ENCODE measurements around the gene SULT2B1.

Gene SULT2B1

DNA sequence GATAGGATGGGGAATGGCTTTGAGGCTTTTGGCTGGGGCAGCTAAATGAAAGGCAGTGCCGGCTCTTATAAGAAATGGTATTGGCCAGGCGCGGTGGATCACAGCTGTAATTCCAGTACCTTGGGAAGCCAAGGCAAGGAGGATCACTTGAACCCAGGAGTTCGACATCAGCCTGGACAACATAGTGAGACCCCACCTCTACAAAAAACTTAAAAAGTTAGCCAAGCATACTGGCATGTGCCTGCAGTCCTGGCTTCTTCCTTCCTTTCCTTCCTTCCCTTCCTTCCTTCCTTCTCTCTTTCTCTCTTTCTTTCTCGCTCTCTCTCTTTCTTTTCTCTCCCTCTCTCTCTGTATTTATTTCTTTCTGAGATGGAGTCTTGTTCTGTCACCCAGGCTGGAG, 90.9 kb downstream of the SULT2B1 start:
- DNase-seq (ENCODE audit: low read depth), result no peak
- TF ChIP-seq, protein P1, sequence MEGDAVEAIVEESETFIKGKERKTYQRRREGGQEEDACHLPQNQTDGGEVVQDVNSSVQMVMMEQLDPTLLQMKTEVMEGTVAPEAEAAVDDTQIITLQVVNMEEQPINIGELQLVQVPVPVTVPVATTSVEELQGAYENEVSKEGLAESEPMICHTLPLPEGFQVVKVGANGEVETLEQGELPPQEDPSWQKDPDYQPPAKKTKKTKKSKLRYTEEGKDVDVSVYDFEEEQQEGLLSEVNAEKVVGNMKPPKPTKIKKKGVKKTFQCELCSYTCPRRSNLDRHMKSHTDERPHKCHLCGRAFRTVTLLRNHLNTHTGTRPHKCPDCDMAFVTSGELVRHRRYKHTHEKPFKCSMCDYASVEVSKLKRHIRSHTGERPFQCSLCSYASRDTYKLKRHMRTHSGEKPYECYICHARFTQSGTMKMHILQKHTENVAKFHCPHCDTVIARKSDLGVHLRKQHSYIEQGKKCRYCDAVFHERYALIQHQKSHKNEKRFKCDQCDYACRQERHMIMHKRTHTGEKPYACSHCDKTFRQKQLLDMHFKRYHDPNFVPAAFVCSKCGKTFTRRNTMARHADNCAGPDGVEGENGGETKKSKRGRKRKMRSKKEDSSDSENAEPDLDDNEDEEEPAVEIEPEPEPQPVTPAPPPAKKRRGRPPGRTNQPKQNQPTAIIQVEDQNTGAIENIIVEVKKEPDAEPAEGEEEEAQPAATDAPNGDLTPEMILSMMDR (IDR thresholded peaks at IDR 0.05; ENCODE audit: control insufficient read depth, insufficient read depth, low read depth, low read length, missing control alignments), result no peak
- no peak overlapping the region for H3K4me3 ChIP-seq (ENCODE audit: control insufficient read depth, low read depth, low read length)

DNA sequence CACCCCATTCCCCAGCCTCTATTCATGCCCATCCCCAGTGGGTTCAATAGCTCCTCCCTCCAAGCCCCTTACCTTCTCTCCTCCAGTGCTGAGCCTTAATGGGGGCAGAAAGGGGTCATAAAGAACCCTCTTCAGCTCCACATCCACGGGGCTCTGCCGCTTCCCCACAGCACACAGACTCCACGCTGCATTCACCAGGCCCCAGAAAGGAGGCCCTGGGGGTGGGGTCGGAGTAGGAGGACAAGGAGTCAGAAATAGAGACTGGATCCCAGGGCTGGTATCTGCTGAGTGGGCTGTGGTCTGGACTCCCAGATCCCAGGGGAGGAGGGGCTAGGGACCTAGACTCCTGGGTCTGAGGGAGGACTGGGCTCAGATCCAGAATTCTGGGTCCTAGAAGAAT, 92.4 kb downstream of the SULT2B1 start:
- no peak overlapping the region for H3K4me3 ChIP-seq (ENCODE audit: control insufficient read depth, low read depth, low read length)
- DNase-seq (ENCODE audit: low read depth), result no peak
- TF ChIP-seq, protein P1 (IDR thresholded peaks at IDR 0.05; ENCODE audit: control insufficient read depth, insufficient read depth, low read depth, low read length, missing control alignments), result no peak

- DNase-seq (ENCODE audit: low read depth), result no peak
- H3K4me3 ChIP-seq (ENCODE audit: control insufficient read depth, low read depth, low read length), result peak overlapping the region; percentile 45; the same call in 1 of the 2 replicates
- TF ChIP-seq, protein P1 (IDR thresholded peaks at IDR 0.05; ENCODE audit: control insufficient read depth, insufficient read depth, low read depth, low read length, missing control alignments), result no peak
Measured at GRCh38 chr19:48644839-48645619, 93.1 kb downstream of the SULT2B1 start.

- peak overlapping the region; percentile 45 for H3K4me3 ChIP-seq (ENCODE audit: control insufficient read depth, low read depth, low read length)
- TF ChIP-seq, protein P1 (IDR thresholded peaks at IDR 0.05; ENCODE audit: control insufficient read depth, insufficient read depth, low read depth, low read length, missing control alignments), result no peak
- DNase-seq (ENCODE audit: low read depth), result no peak
Measured at GRCh38 chr19:48645620-48646000, 93.6 kb downstream of the SULT2B1 start.

DNA sequence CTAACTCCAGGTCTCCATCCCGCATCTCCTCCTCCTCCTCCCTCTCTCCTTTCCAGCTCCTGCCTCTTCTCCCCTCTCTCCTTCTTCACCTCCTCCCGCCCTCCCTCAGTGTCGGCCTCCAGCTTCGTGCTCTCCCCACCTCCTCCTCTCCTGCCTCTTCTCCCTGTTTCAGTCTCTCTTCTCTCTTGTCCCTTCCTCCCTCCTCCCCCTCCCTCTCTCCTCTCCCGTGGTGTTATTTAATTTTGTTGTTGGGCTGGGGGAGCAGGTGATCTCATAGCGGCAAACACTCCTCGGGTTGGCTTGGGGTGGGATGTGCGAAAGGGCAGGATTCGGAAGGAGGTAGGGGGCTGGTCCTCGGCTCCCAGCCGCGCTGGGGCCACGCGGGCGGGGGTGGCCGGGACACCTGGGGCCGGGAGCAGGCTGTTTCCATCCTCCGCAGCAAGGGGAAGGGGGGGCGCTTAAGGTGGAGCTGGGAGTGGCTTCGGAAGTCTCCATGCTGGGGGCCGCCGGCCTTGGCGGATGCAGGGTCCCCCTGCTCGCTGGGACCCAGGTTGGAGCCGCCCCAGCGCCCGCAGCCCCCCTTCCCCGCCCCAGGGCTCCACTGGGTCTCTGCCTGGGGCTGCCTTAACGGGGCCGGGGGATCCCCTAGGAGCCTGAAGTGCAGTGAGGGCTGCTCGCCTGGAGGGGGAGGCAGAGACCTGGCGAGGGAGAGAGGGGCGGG, 94.2 kb downstream of the SULT2B1 start, which contains the start of gene CA11:
Gene CA11 (minus strand): TSS at position 187 of the 721 bp plus-strand sequence. CDS start 555 bp downstream, outside the sequence.
- peak within 1 kb of the TSS; percentile 45 for H3K4me3 ChIP-seq (ENCODE audit: control insufficient read depth, low read depth, low read length)
- DNase-seq (ENCODE audit: low read depth), result no peak
- TF ChIP-seq, protein P1 (IDR thresholded peaks at IDR 0.05; ENCODE audit: control insufficient read depth, insufficient read depth, low read depth, low read length, missing control alignments), result peak; percentile 95

DNA sequence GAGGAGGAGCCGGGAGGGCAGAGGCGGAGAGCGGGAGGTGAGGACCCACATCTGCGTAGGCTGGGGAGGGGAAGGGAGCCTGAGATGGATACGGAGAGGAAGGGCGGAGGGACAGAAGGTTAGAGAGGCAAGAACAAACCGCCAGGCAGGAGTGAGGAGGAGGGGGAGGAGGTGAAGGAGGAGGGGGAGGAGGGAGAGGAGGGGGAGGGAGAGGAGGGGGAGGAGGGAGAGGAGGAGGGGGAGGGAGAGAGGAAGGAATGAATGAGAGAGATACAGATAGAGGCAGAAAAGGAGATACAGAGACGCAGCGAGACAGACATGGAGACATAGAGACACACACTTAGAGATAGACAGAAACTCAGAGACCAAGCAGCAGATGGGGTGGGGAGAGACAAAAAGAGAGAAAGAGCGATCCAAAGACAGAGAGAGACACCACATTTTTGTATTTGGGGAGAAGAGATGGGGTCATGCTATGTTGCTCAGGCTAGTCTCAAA, 94.8 kb downstream of the SULT2B1 start:
- TF ChIP-seq, protein P1 (IDR thresholded peaks at IDR 0.05; ENCODE audit: control insufficient read depth, insufficient read depth, low read depth, low read length, missing control alignments), result no peak
- H3K4me3 ChIP-seq (ENCODE audit: control insufficient read depth, low read depth, low read length), result peak overlapping the region; percentile 45
- no peak for DNase-seq (ENCODE audit: low read depth)

All from AG09309 (cell line).